HEK293 (cell line): ENCODE measurements around the gene TRABD.

Source experiments
- CTCF ChIA-PET: fragments of 350-600 bp; formaldehyde crosslinking; extraction: SDS; loops from one replicate; lab custom pipeline; 2021; ENCODE audit warnings: antibody characterized with exemption; lab: Yijun Ruan, JAX
- POLR2A ChIA-PET: fragments of 300-600 bp; formaldehyde crosslinking; extraction: SDS; loops from one replicate; lab custom pipeline; 2020; ENCODE audit warnings: antibody characterized with exemption, inconsistent platforms; lab: Yijun Ruan, JAX
- H3K27ac ChIP-seq: fragments of 200-500 bp; sonication (Bioruptor generic); 2 replicates; pipeline ENCODE4 v1.5.1; 2014; ENCODE audit warnings: low read depth, low read length, control low read depth, inconsistent platforms; ENCODE audit errors: extremely low read depth
- H3K36me3 ChIP-seq, 2 experiments: fragments of 200-500 bp in 1 of 2; sonication (Bioruptor generic) in 1 of 2; 1 replicate in 1 of 2; 2 replicates in 1 of 2; pipeline ENCODE4 v1.5.1; 2014 to 2017; ENCODE audit warnings: inconsistent platforms in 2 of 2, low read length in 2 of 2; ENCODE audit not compliant: control insufficient read depth in 2 of 2, insufficient read depth in 1 of 2
- H3K4me1 ChIP-seq: fragments of 200-500 bp; sonication (Bioruptor generic); 2 replicates; pipeline ENCODE4 v1.5.1; 2014; ENCODE audit warnings: mild to moderate bottlenecking, low read length, inconsistent platforms; ENCODE audit not compliant: control insufficient read depth, insufficient read depth
- H3K4me3 ChIP-seq: 2 replicates; pipeline ENCODE4 v1.5.1; 2011; ENCODE audit warnings: low read depth, mild to moderate bottlenecking, control low read depth, low read length, moderate library complexity
- H3K9me3 ChIP-seq: fragments of 200-500 bp; sonication (Bioruptor generic); 2 replicates; pipeline ENCODE4 v1.5.1; 2014; ENCODE audit warnings: low read depth, low read length, inconsistent platforms; ENCODE audit not compliant: control insufficient read depth, insufficient read depth
- ATF2 ChIP-seq: fragments of 450-650 bp; formaldehyde crosslinking; IDR thresholded peaks from 2 replicates; pipeline ENCODE4 v1.5.1; 2016; ENCODE audit warnings: missing biosample characterization, missing genetic modification characterization, low read depth
- HOXD13 ChIP-seq: sonication (generic); formaldehyde crosslinking; IDR thresholded peaks from 2 replicates; pipeline ENCODE4 v1.8.0; 2022; ENCODE audit warnings: missing genetic modification reagents, borderline replicate concordance
- KLF1 ChIP-seq: fragments of 450-650 bp; formaldehyde crosslinking; IDR thresholded peaks from 2 replicates; pipeline ENCODE4 v1.5.1; 2016; ENCODE audit warnings: missing biosample characterization, missing genetic modification characterization
- MYNN ChIP-seq: fragments of 450-650 bp; formaldehyde crosslinking; IDR thresholded peaks from 2 replicates; pipeline ENCODE4 v1.5.1; 2016; ENCODE audit warnings: missing biosample characterization, missing genetic modification characterization, borderline replicate concordance
- MZF1 ChIP-seq: fragments of 450-650 bp; formaldehyde crosslinking; IDR thresholded peaks from 2 replicates; pipeline ENCODE4 v1.5.1; 2017; ENCODE audit warnings: missing biosample characterization, missing genetic modification characterization, borderline replicate concordance
- OSR2 ChIP-seq: fragments of 450-650 bp; formaldehyde crosslinking; IDR thresholded peaks from 2 replicates; pipeline ENCODE4 v1.5.1; 2016; ENCODE audit warnings: missing biosample characterization, missing genetic modification characterization
- ZFP37 ChIP-seq: fragments of 450-650 bp; formaldehyde crosslinking; IDR thresholded peaks from 2 replicates; pipeline ENCODE4 v1.5.1; 2016; ENCODE audit warnings: missing biosample characterization, missing genetic modification characterization
- ZFP41 ChIP-seq: fragments of 450-650 bp; formaldehyde crosslinking; IDR thresholded peaks from 2 replicates; pipeline ENCODE4 v1.5.1; 2016; ENCODE audit warnings: missing biosample characterization, missing genetic modification characterization, borderline replicate concordance
- ZNF10 ChIP-seq: fragments of 450-650 bp; formaldehyde crosslinking; IDR thresholded peaks from 2 replicates; pipeline ENCODE4 v1.5.1; 2017; ENCODE audit warnings: missing biosample characterization, missing genetic modification characterization
- ZNF112 ChIP-seq: fragments of 450-650 bp; formaldehyde crosslinking; IDR thresholded peaks from 2 replicates; pipeline ENCODE4 v1.5.0; 2017; ENCODE audit warnings: missing biosample characterization, missing genetic modification characterization
- ZNF114 ChIP-seq: fragments of 450-650 bp; formaldehyde crosslinking; IDR thresholded peaks from 2 replicates; pipeline ENCODE4 v1.5.0; 2017; ENCODE audit warnings: missing biosample characterization, missing genetic modification characterization
- ZNF121 ChIP-seq: fragments of 450-650 bp; formaldehyde crosslinking; IDR thresholded peaks from 2 replicates; pipeline ENCODE4 v1.5.1; 2016; ENCODE audit warnings: missing biosample characterization, missing genetic modification characterization
- ZNF133 ChIP-seq: fragments of 450-650 bp; formaldehyde crosslinking; IDR thresholded peaks from 2 replicates; pipeline ENCODE4 v1.5.1; 2016; ENCODE audit warnings: missing biosample characterization, missing genetic modification characterization
- ZNF169 ChIP-seq: fragments of 450-650 bp; formaldehyde crosslinking; IDR thresholded peaks from 2 replicates; pipeline ENCODE4 v1.5.1; 2016; ENCODE audit warnings: missing biosample characterization, missing genetic modification characterization
- ZNF184 ChIP-seq: fragments of 450-650 bp; IDR thresholded peaks from 2 replicates; pipeline ENCODE4 v1.5.1; 2018; ENCODE audit warnings: missing biosample characterization, mild to moderate bottlenecking, missing genetic modification characterization
- ZNF302 ChIP-seq: fragments of 450-650 bp; formaldehyde crosslinking; IDR thresholded peaks from 2 replicates; pipeline ENCODE4 v1.5.1; 2016; ENCODE audit warnings: missing biosample characterization, missing genetic modification characterization, low read depth
- ZNF394 ChIP-seq: fragments of 450-650 bp; formaldehyde crosslinking; IDR thresholded peaks from 2 replicates; pipeline ENCODE4 v1.5.1; 2016; ENCODE audit warnings: missing biosample characterization, missing genetic modification characterization, mild to moderate bottlenecking, moderate library complexity, borderline replicate concordance
- ZNF423 ChIP-seq: fragments of 450-650 bp; formaldehyde crosslinking; IDR thresholded peaks from 2 replicates; pipeline ENCODE4 v1.5.1; 2016; ENCODE audit warnings: missing biosample characterization, missing genetic modification characterization
- ZNF501 ChIP-seq: fragments of 450-650 bp; formaldehyde crosslinking; IDR thresholded peaks from 2 replicates; pipeline ENCODE4 v1.5.1; 2016; ENCODE audit warnings: missing biosample characterization, missing genetic modification characterization
- ZNF623 ChIP-seq: fragments of 450-650 bp; formaldehyde crosslinking; IDR thresholded peaks from 2 replicates; pipeline ENCODE4 v1.5.1; 2016; ENCODE audit warnings: missing biosample characterization, missing genetic modification characterization
- ZNF624 ChIP-seq: fragments of 450-650 bp; formaldehyde crosslinking; IDR thresholded peaks from 2 replicates; pipeline ENCODE4 v1.5.1; 2017; ENCODE audit warnings: missing biosample characterization, missing genetic modification characterization
- ZNF664 ChIP-seq: fragments of 450-650 bp; formaldehyde crosslinking; IDR thresholded peaks from 2 replicates; pipeline ENCODE4 v1.5.1; 2016; ENCODE audit warnings: missing biosample characterization, missing genetic modification characterization
- ZNF843 ChIP-seq: fragments of 450-650 bp; formaldehyde crosslinking; IDR thresholded peaks from 2 replicates; pipeline ENCODE4 v1.5.1; 2016; ENCODE audit warnings: missing biosample characterization, missing genetic modification characterization
- ZSCAN30 ChIP-seq: fragments of 450-650 bp; IDR thresholded peaks from 2 replicates; pipeline ENCODE4 v1.5.1; 2018; ENCODE audit warnings: missing biosample characterization, mild to moderate bottlenecking, missing genetic modification characterization, moderate library complexity
- ZXDB ChIP-seq: fragments of 450-650 bp; formaldehyde crosslinking; IDR thresholded peaks from 2 replicates; pipeline ENCODE4 v1.5.1; 2016; ENCODE audit warnings: missing biosample characterization, missing genetic modification characterization

TRABD gene

GRCh38 chr22:50151571-50152537 is 33.9 kb upstream of the TRABD start:
- Histone ChIP-seq H3K4me1 (no peaks in the 10 kb centered on the region), H3K36me3 (no peaks in the 10 kb centered on the region), H3K9me3 (no peaks in the 10 kb centered on the region), H3K27ac (no peak overlapping the region), H3K4me3 (no peak overlapping the region)
- POLR2A ChIA-PET, result interaction anchor here (1.9 kb wide), 1 partner anchor 39 kb away, joined by 4 read pairs; no protein-coding TSS in a partner anchor
- CTCF ChIA-PET, result interaction anchor here (0.6 to 3.6 kb wide), 4 partner anchors 57 to 541 kb away, joined by 3 to 24 read pairs (median 5); no protein-coding TSS in a partner anchor
- TF ChIP-seq ZNF624 (tag by site-specific recombination), result no peak
- no peak for TF ChIP-seq ZNF501 (tag by site-specific recombination)
- no peak for TF ChIP-seq ZNF133
- no peak for TF ChIP-seq ZNF664 (tag by site-specific recombination)
- no peak for TF ChIP-seq OSR2 (tag by site-specific recombination)
- no peak for TF ChIP-seq ZNF112
- TF ChIP-seq ZNF302 (tag by site-specific recombination), result no peak
- TF ChIP-seq ATF2 (tag by site-specific recombination), result no peak
- TF ChIP-seq ZNF394 (tag by site-specific recombination), result no peak

GRCh38 chr22:50153056-50153755 is 32.5 kb upstream of the TRABD start:
- POLR2A ChIA-PET, result no interaction called here
- H3K4me3 ChIP-seq, result no peak overlapping the region
- CTCF ChIA-PET, result interaction anchor here (0.8 to 1.0 kb wide), 2 partner anchors 87 to 184 kb away, joined by 3 read pairs; no protein-coding TSS in a partner anchor

GRCh38 chr22:50153756-50154140 is 32.0 kb upstream of the TRABD start:
- H3K4me1 ChIP-seq, result no peaks in the 10 kb centered on the region
- H3K4me3 ChIP-seq, result no peak overlapping the region
- no peaks in the 10 kb centered on the region for H3K36me3 ChIP-seq
- POLR2A ChIA-PET, result no interaction called here
- no peak for TF ChIP-seq ZNF121 (tag by site-specific recombination)
- no peak for TF ChIP-seq HOXD13
- TF ChIP-seq, all 188 proteins: peak for 0
- H3K27ac ChIP-seq, result no peak overlapping the region
- no peaks in the 10 kb centered on the region for H3K9me3 ChIP-seq
- CTCF ChIA-PET, result interaction anchor here (0.6 to 1.0 kb wide), 3 partner anchors 87 to 344 kb away, joined by 3 read pairs; no protein-coding TSS in a partner anchor

More at GRCh38 chr22:50153056-50153755, 32.5 kb upstream of the TRABD start:
- H3K4me1 ChIP-seq, result no peaks in the 10 kb centered on the region
- H3K9me3 ChIP-seq, result no peaks in the 10 kb centered on the region
- no peak overlapping the region for H3K27ac ChIP-seq
- H3K36me3 ChIP-seq, result no peaks in the 10 kb centered on the region
- no peak for TF ChIP-seq ZNF843 (tag by site-specific recombination)
- no peak for TF ChIP-seq MYNN (tag by site-specific recombination)

GRCh38 chr22:50157709-50158375 is 27.9 kb upstream of the TRABD start:
- Histone ChIP-seq H3K4me3 (no peak overlapping the region), H3K36me3 (no peaks in the 10 kb centered on the region), H3K4me1 (no peaks in the 10 kb centered on the region), H3K27ac (no peak overlapping the region), H3K9me3 (no peaks in the 10 kb centered on the region)
- CTCF ChIA-PET, result interaction anchor here (0.6 to 2.9 kb wide), 5 partner anchors 8 to 325 kb away, joined by 3 to 18 read pairs (median 4); no protein-coding TSS in a partner anchor
- POLR2A ChIA-PET, result interaction anchor here (0.6 kb wide), 1 partner anchor 253 kb away, joined by 3 read pairs; no protein-coding TSS in a partner anchor
- TF ChIP-seq ZXDB (tag by site-specific recombination) (no peak), ZNF114 (tag by site-specific recombination) (no peak), ZNF184 (no peak), ZNF624 (tag by site-specific recombination) (no peak), MZF1 (tag by site-specific recombination) (no peak), ZFP37 (no peak), ZNF394 (tag by site-specific recombination) (no peak), ZFP41 (tag by site-specific recombination) (no peak), ZNF10 (tag by site-specific recombination) (no peak), ZNF664 (tag by site-specific recombination) (no peak), KLF1 (tag by site-specific recombination) (no peak), ZNF169 (tag by site-specific recombination) (no peak), ZNF623 (tag by site-specific recombination) (no peak), ZNF423 (tag by site-specific recombination) (no peak), ZSCAN30 (tag by site-specific recombination) (no peak)
